ENCODE results near the gene PRDX5.
A peak's percentile ranks its signal among the peaks of the same experiment; 100 is the strongest.
"Not testable (repeated sequence)": the region's sequence is repeated elsewhere in the genome, so short reads cannot be mapped to it uniquely, and the experiment has no call there.

The PRDX5 gene

DNA sequence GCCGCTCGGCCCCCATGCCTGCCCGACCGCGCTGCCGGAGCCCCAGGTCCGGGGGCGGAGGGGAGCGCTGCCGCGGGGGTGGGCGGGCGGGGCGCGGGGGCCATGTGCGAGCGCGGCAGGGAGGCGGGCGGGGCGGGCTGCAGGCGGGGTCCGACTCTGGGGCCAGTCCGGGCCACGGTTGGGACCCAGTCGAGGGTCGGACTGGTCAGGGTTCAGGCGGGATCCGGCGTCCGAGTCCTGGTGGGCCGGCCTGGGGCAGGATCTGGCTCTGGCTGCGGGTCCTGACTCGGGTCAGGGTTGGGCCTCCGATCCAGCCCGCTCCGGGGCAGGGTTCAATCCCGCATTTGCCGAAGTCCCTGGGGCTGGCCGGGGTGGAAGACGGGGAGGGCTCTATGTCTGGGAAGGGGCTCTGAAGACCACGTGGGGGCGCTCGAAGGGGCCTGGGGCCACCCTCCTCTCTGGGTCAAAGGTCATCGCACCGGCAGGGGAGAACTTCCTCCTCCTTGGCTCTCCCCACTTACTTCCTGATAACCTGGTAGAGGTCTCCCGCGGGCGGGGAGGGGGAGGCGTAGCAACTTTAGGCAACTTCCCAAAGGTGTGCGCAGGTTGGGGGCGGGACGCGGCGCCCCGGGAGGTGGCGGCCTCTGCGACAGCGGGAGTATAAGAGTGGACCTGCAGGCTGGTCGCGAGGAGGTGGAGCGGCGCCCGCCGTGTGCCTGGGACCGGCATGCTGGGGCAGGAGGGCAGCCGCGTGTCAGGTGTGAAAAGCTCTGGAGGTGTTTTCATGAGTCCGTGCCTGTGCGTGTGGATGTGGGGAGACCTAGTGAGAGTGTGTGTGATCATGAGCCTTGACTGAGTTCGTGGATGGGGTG lies 12.0 kb upstream of the PRDX5 start:
- no peak for DNase-seq (ENCODE audit: low read depth)

DNA sequence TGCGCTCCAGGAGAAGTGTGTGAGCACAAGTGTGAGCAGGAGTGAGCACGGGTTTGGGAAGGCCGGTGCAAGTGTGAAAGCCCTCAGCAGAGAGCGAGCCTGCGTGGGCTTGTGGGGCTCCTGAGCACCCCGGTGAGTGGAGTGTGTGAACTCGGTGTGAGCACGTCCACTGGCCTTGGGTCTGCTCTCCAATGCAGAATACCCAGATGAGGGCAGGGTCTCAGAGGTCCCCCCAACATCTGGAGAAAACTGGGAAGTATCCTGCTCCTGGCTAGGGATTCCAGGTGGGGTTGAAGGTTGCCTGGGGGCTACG lies 11.4 kb upstream of the PRDX5 start:
- no peak for DNase-seq (ENCODE audit: low read depth)

DNA sequence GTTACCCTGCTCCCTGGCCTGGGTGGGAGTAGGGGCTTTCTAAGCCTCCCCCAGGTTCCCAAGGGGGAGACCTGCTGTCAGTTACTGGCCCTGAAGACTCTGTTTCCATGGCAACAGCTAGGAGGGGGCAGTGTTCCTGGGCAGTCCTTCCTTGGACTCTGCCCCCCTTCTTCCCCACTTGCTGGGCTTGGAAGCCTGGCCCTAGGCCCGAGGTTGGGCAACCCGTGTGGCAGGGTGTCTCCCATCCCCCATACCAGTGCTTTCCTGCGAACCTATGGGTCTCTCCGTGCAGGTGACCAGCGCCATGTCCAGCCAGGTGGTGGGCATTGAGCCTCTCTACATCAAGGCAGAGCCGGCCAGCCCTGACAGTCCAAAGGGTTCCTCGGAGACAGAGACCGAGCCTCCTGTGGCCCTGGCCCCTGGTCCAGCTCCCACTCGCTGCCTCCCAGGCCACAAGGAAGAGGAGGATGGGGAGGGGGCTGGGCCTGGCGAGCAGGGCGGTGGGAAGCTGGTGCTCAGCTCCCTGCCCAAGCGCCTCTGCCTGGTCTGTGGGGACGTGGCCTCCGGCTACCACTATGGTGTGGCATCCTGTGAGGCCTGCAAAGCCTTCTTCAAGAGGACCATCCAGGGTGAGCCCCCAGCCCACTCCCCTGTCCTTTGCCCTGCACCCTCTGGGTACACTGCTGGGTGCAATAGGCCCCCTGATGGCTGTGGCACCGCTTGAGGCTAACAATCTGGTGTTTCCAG lies 10.9 kb upstream of the PRDX5 start:
- no peak for DNase-seq (ENCODE audit: low read depth)

DNA sequence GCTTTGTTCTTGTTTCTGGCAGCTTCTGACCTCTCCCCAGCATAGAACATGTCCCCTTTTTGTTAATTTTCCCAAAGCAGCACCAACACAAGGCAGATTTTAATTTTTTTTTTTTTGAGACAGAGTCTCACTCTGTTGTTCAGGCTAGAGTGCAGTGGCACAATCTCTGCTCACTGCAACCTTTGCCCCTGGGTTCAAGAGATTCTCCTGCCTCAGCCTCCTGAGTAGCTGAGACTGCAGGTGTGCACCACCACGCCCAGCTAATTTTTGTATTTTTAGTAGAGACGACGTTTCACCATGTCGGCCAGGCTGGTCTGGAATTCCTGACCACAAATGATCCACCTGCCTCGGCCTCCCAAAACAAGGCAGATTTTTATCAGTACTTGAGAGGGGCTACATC lies 10.1 kb upstream of the PRDX5 start:
- DNase-seq (ENCODE audit: low read depth): not testable (repeated sequence)

DNA sequence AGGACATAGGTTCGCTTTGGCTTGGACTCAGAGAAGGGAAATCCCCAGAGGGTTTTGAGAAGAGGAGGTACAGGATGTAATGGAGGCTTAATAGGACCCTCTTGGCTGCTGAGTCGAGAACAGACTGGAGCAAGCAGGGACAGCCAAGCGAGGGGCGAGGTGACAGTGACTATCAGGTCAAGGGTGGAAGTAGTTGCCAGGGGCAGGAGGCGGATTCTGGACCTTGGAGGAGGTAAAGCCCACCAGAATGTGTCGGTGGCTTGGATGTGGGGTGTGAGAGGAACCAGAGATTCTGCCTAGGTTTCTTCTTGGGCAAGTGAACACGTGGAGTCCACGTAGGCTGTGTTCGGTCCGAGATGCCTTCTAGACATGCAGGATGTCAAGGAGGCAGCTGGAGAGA lies 5.0 kb upstream of the PRDX5 start:
- DNase-seq (ENCODE audit: low read depth): no peak

DNA sequence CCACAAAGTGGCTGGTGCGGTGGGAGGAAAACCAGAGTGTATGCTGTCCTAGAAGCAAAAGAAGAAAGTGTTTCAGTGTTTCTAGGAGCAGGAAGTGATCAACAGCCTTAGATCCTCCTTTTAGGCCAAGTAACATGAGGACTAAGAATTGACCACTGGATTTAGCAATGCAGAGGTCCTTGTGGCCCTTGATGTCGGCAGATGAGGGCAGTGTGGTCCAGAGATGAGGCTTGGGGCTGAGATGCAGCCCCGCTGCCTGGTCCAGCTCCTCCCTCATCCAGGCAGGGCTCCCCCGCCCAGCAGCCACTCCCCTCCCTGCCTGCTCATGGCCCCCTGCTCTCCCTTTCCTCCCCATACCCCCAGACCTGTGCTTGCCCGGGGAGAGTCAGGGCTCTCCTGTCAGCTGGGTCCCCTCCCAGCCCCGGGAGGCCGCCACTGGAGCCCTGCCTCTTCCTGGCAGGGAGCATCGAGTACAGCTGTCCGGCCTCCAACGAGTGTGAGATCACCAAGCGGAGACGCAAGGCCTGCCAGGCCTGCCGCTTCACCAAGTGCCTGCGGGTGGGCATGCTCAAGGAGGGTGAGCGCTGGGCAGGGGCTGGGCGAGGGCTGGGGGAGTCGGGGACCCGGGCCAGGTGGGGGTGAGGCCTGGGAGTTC lies 4.3 kb upstream of the PRDX5 start:
- DNase-seq (ENCODE audit: low read depth): no peak

DNA sequence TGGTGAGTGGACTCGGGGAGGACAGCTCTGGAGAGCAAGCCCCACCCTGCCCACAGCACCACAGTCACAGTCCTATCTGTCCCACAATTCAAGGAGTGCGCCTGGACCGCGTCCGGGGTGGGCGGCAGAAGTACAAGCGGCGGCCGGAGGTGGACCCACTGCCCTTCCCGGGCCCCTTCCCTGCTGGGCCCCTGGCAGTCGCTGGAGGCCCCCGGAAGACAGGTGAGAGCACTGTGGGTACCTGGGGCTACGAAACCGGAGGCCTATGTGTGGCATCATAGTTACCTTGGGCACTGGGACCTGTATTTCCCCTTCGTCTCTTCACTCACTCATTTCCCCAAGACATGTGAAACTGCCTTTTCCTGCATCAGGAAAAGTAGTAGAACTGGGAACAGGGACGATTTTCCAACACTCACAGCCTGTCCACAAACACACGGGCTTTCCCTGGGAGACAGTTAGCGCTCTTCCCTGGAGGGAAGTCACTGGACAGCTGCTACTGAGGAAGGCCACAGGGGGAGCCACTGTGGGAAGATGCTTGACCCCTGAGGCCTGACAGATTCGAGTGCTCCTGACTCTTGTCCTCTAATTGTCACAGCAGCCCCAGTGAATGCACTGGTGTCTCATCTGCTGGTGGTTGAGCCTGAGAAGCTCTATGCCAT lies 3.6 kb upstream of the PRDX5 start:
- DNase-seq (ENCODE audit: low read depth): no peak

DNA sequence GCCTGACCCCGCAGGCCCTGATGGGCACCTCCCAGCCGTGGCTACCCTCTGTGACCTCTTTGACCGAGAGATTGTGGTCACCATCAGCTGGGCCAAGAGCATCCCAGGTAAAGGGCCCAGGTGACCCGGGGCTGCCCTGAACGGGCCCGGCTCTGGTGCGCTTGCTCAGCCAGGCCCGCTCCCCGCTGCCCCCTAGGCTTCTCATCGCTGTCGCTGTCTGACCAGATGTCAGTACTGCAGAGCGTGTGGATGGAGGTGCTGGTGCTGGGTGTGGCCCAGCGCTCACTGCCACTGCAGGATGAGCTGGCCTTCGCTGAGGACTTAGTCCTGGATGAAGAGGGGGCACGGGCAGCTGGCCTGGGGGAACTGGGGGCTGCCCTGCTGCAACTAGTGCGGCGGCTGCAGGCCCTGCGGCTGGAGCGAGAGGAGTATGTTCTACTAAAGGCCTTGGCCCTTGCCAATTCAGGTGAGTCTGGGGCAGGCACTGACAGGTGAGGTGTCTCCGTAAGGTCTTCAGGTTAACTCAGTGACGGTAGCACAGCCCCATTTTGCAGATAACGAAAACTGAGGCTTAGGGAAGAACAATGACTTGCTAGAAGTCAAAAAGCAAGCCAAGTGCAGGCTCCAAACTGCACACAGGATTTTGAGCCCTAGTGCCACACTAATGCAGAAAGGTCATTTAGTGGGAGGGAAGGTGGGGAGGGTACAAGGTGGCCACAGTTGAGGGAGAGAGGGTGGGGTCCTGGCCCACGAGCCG lies 2.9 kb upstream of the PRDX5 start:
- DNase-seq (ENCODE audit: low read depth): no peak

DNA sequence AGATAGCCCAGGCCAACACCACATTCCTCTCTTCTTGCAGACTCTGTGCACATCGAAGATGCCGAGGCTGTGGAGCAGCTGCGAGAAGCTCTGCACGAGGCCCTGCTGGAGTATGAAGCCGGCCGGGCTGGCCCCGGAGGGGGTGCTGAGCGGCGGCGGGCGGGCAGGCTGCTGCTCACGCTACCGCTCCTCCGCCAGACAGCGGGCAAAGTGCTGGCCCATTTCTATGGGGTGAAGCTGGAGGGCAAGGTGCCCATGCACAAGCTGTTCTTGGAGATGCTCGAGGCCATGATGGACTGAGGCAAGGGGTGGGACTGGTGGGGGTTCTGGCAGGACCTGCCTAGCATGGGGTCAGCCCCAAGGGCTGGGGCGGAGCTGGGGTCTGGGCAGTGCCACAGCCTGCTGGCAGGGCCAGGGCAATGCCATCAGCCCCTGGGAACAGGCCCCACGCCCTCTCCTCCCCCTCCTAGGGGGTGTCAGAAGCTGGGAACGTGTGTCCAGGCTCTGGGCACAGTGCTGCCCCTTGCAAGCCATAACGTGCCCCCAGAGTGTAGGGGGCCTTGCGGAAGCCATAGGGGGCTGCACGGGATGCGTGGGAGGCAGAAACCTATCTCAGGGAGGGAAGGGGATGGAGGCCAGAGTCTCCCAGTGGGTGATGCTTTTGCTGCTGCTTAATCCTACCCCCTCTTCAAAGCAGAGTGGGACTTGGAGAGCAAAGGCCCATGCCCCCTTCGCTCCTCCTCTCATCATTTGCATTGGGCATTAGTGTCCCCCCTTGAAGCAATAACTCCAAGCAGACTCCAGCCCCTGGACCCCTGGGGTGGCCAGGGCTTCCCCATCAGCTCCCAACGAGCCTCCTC lies 2.0 kb upstream of the PRDX5 start:
- not testable (repeated sequence) for DNase-seq (ENCODE audit: low read depth)

DNA sequence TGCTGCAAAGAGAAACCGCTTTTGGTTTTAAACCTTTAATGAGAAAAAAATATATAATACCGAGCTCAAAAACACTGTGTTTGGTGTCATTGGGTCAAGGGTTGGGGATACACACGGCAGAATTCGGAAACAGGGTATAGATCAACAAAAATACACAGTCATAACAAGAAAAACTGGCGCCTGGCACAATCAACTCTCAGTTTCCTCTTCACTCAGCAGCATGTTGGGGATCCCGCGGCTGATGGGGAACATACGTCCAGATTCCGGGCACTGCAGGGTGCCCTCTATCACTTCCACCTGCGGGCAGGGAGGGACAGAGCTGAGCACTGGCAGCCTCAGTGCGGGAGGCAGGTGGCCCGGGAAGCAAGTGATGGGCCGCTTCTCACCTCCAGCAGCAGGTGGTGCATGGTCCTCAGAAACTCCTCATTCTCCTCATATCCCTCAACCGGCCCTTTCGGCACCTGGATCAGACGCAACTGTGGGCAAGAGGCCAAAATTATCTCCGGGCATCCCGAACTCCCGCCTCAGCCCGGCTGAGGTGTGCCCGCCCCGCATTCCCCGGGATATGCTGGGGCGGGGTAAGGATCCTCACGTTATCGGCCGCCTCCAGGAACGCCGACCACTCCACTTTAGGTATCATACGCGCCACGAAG lies 1.1 kb upstream of the PRDX5 start:
- DNase-seq (ENCODE audit: low read depth): no peak

DNA sequence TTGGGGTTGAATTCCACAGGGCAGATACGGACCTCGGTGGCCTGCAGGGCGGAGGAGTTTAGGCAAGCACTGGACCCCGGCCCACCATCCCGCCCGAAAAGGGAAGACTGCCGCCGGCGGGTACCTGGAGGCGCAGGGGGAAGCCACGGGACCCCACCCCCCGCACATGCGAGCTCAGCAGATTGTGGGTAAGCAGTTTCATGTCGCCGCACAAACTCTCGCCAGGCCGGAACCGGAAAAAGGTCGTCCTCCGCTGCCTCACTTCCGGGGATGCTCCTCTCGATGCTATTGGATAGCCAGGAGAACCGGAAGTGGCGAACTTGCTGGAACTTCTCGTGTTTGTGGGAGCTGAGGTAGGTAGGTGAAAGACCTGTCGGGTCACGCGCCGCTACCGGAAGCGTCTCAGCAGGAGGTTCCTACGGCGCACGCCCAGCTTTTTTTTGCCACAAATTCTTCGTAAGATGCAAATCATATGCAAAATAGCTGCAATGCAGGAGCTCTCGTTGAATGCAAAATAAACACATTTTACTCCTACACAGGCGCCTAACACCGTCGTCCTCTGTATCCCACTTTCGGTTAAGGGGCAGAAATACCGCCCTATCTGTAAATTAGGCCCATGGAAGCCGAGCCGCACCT lies 478 bp upstream of the PRDX5 start, which contains the start of gene TRMT112:
Gene TRMT112 (minus strand): TSS at position 235 of the 636 bp plus-strand sequence. CDS start 33 bp downstream, at position 202.
- peak; percentile 97 for DNase-seq (ENCODE audit: low read depth)

DNA sequence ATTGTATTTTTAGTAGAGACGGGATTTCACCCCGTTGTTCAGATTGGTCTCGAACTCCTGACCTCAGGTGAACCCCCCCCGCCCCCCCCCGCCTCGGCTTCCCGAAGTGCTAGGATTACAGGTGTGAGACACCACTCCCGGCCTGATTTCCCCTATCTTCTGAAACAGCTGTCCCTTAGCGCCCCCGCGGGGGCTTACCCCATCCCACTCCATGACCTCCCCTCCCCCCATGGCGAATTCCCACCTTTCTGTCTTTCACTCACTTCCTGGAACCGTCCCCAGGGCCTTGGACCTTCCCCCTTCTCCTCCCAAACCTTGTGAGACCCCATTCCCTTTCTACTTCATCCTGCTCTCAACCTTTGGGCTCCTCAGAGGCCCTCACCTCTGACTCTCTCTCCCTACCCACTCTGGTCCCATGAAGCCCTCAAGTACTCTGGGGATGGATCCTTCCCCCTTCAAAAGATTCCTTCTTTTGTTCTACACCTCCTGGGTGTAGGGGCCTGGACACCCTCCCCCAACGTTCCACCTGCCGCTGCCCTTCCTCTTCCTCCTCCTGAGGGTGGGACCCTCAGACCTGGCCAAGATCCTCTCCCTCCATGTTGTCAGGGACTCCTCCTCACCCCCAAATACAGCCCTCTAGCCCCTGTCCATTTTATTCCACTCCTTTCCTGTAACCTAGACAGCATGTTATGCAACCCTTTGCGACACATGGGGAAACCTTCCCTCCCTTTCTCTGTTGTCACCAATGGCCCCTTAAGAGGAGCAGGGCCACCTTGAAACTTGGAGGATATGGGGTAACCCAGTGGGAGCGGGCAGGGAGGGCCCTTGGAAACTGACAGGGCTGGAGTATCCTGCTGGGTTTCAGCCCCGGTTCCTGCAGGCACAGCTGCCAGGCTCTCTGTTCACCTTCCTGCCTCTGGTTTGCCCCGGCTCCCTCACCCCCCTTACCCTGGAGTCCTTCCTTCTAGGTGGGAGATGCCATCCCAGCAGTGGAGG lies 1.1 kb downstream of the PRDX5 start:
- no peak for DNase-seq (ENCODE audit: low read depth)

DNA sequence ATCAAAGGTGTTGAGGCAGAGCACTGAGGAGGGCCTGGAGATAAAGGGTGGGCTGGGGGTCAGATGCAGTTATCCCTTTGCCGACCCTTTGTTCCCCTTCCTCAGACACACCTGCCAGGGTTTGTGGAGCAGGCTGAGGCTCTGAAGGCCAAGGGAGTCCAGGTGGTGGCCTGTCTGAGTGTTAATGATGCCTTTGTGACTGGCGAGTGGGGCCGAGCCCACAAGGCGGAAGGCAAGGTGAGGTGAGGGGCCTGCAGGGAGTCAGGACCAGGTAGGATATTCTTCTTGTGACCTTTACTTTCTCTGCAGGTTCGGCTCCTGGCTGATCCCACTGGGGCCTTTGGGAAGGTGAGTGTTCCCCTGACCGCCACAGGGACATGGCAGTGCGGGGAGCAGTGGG lies 2.6 kb downstream of the PRDX5 start:
- DNase-seq (ENCODE audit: low read depth): no peak

DNA sequence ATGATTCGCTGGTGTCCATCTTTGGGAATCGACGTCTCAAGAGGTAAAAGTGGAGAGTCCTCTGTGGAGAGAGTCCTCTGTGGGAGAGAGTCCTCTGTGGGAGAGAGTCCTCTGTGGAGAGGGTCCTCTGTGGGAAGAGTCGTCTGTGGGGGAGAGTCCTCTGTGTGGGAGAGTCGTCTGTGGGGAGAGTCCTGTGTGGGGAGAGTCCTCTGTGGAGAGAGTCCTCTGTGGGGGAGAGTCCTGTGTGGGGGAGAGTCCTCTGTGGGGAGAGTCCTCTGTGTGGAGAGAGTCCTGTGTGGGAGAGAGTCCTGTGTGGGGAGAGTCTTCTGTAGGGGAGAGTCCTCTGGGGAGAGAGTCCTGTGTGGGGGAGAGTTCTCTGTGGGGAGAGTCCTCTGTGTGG lies 3.1 kb downstream of the PRDX5 start:
- DNase-seq (ENCODE audit: low read depth): no peak

DNA sequence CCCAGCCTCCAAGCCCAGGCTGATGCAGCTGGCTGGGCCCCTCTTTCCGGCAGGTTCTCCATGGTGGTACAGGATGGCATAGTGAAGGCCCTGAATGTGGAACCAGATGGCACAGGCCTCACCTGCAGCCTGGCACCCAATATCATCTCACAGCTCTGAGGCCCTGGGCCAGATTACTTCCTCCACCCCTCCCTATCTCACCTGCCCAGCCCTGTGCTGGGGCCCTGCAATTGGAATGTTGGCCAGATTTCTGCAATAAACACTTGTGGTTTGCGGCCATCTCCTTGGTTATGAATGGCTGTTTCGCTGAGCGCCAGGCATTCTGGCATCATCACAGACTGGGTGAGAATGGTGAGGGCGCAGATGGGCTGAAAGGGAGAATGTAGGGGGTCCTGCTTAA lies 3.6 kb downstream of the PRDX5 start:
- DNase-seq (ENCODE audit: low read depth): no peak

DNA sequence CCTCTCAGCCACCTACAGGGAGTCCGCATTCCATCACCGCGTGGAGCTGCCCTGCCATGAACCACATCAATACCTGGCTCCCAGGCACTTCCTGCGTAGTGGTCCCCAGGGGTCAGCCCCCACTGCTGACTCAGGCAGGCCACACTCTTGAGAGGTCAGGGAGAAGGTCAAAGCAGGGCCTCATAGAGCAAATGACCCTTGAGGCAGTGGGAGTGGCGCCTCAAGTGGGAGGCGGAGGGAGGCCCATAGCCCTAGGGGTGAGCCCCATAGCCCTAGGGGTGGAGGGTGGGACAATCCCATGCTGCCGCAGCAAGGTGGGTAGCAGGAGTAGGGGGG lies 5.0 kb downstream of the PRDX5 start:
- no peak for DNase-seq (ENCODE audit: low read depth)

DNA sequence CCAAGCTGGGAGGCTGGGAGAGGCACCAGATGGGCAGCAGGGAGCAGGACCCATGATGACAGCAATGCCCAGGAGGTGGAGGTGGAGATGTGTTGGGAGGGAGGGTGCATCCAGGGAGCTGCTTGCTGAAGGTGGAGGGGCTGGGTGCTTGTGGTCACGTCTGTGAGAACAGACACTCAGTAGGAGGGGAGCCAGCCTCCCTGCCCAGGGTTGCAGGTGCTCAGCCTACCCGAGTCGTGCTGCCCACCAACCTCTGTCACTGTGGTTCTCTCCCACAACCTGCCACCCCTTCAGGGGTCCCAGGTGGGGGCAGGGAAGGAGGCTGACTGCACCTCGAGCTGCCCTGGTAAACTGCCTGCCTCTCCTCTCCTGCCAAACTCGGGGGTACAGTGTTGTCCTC lies 5.5 kb downstream of the PRDX5 start:
- DNase-seq (ENCODE audit: low read depth): no peak

DNA sequence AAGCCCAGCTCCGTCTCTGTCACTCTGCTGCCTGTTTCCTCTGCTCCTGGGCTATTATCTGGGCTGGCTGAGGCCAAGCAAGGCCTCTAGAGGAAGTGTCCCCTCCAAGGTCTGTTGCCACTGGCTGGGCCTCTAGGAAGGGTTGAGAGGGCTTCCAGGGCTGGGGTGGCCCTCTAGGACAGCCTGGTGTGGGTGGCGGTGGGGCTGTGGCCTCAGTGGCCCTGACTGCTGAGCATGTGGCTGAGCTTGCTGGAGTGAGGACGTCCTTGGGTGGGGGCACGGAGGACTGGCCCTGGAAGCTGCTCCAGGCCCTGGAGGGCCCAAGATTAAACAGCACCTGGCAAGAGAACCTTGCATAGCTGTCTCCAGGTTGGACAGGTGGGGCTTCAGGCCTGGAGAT lies 6.1 kb downstream of the PRDX5 start:
- DNase-seq (ENCODE audit: low read depth): not testable (repeated sequence)
